H9 (cell line): Measurements from ENCODE around the gene NUDT16. TPM values are rescaled to one million over a fixed set of nuclear protein-coding genes. Genes with fewer than 3 reads are reported as not detected.

Source experiments
- DNase-seq: peaks from one replicate; pipeline ENCODE4 v3.0.0-alpha.2; 2017
- H2AFZ ChIP-seq: one replicate; pipeline ENCODE4 v1.6.1; 2013; ENCODE audit warnings: mild to moderate bottlenecking, low read length, control low read depth, moderate library complexity
- H2AK5ac ChIP-seq: 2 replicates; pipeline ENCODE4 v1.6.1; 2013; ENCODE audit warnings: low read length, control low read depth, mixed read lengths; ENCODE audit not compliant: insufficient read length
- H2BK120ac ChIP-seq: one replicate; pipeline ENCODE4 v1.6.1; 2013; ENCODE audit warnings: low read depth, mild to moderate bottlenecking, low read length, control low read depth, inconsistent platforms; ENCODE audit not compliant: poor library complexity, severe bottlenecking
- H2BK12ac ChIP-seq: 2 replicates; pipeline ENCODE4 v1.6.1; 2013; ENCODE audit warnings: low read length, control low read depth, mixed read lengths, low read depth; ENCODE audit not compliant: insufficient read length
- H2BK15ac ChIP-seq: 2 replicates; pipeline ENCODE4 v1.6.1; 2013; ENCODE audit warnings: low read depth, low read length, control low read depth
- H2BK20ac ChIP-seq: one replicate; pipeline ENCODE4 v1.6.1; 2013; ENCODE audit warnings: low read depth, mild to moderate bottlenecking, low read length, control low read depth, inconsistent platforms; ENCODE audit not compliant: poor library complexity, severe bottlenecking
- H2BK5ac ChIP-seq: 2 replicates; pipeline ENCODE4 v1.6.1; 2013; ENCODE audit warnings: low read length, control low read depth, mixed read lengths; ENCODE audit not compliant: insufficient read length
- H3K14ac ChIP-seq: 2 replicates; pipeline ENCODE4 v1.6.1; 2013; ENCODE audit warnings: low read length, control low read depth; ENCODE audit not compliant: insufficient read depth
- H3K18ac ChIP-seq: 2 replicates; pipeline ENCODE4 v1.6.1; 2013; ENCODE audit warnings: low read depth, mild to moderate bottlenecking, mixed read lengths, low read length, control low read depth; ENCODE audit not compliant: insufficient read length
- H3K23ac ChIP-seq: 2 replicates; pipeline ENCODE4 v1.6.1; 2013; ENCODE audit warnings: low read length, control low read depth, mixed read lengths, low read depth; ENCODE audit not compliant: insufficient read length
- H3K23me2 ChIP-seq: 2 replicates; pipeline ENCODE4 v1.6.1; 2013; ENCODE audit warnings: low read depth, mild to moderate bottlenecking, mixed read lengths, low read length, control low read depth; ENCODE audit not compliant: insufficient read length, poor library complexity, severe bottlenecking
- H3K27ac ChIP-seq: 2 replicates; pipeline ENCODE4 v1.5.1; 2013; ENCODE audit warnings: low read length, control low read depth, mixed read lengths, low read depth; ENCODE audit not compliant: insufficient read length
- H3K27me3 ChIP-seq: 2 replicates; pipeline ENCODE4 v1.6.1; 2013; ENCODE audit warnings: low read length, control low read depth, inconsistent platforms; ENCODE audit not compliant: insufficient read depth
- H3K4ac ChIP-seq: 2 replicates; pipeline ENCODE4 v1.6.1; 2013; ENCODE audit warnings: low read depth, mild to moderate bottlenecking, control low read depth, inconsistent platforms, low read length, moderate library complexity
- H3K4me1 ChIP-seq: 2 replicates; pipeline ENCODE4 v1.6.1; 2013; ENCODE audit warnings: low read length, control low read depth, inconsistent platforms; ENCODE audit not compliant: insufficient read depth
- H3K4me2 ChIP-seq: 2 replicates; pipeline ENCODE4 v1.6.1; 2013; ENCODE audit warnings: low read length, control low read depth, mixed read lengths; ENCODE audit not compliant: insufficient read length, insufficient read depth
- H3K56ac ChIP-seq: 2 replicates; pipeline ENCODE4 v1.6.1; 2013; ENCODE audit warnings: low read depth, mild to moderate bottlenecking, mixed read lengths, low read length, control low read depth; ENCODE audit not compliant: insufficient read length
- H3K79me1 ChIP-seq: 2 replicates; pipeline ENCODE4 v1.6.1; 2013; ENCODE audit warnings: low read depth, mild to moderate bottlenecking, moderate library complexity, low read length, control low read depth, inconsistent platforms; ENCODE audit not compliant: insufficient read depth, poor library complexity, severe bottlenecking
- H3K79me2 ChIP-seq: 2 replicates; pipeline ENCODE4 v1.6.1; 2013; ENCODE audit warnings: low read length, control low read depth, inconsistent platforms; ENCODE audit not compliant: insufficient read depth
- H3K9ac ChIP-seq: 2 replicates; pipeline ENCODE4 v1.6.1; 2013; ENCODE audit warnings: low read length, control low read depth, mixed read lengths; ENCODE audit not compliant: insufficient read length; ENCODE audit errors: extremely low read depth
- H3K9me3 ChIP-seq: one replicate; pipeline ENCODE4 v1.6.1; 2013; ENCODE audit warnings: low read depth, low read length, inconsistent platforms; ENCODE audit not compliant: control insufficient read depth
- H3T11ph ChIP-seq: one replicate; pipeline ENCODE4 v1.6.1; 2013; ENCODE audit warnings: mild to moderate bottlenecking, low read length, control low read depth, inconsistent platforms
- H4K20me1 ChIP-seq: one replicate; pipeline ENCODE4 v1.6.1; 2013; ENCODE audit not compliant: control insufficient read depth, insufficient read length, insufficient read depth
- H4K5ac ChIP-seq: 2 replicates; pipeline ENCODE4 v1.6.1; 2013; ENCODE audit warnings: low read depth, mild to moderate bottlenecking, mixed read lengths, low read length, control low read depth; ENCODE audit not compliant: insufficient read length
- H4K8ac ChIP-seq: replicated peaks from 2 replicates; pipeline ENCODE4 v1.6.1; 2013; ENCODE audit warnings: low read length, control low read depth, mixed read lengths, low read depth; ENCODE audit not compliant: insufficient read length
- H4K91ac ChIP-seq: 2 replicates; pipeline ENCODE4 v1.6.1; 2013; ENCODE audit warnings: low read depth, mild to moderate bottlenecking, moderate library complexity, mixed read lengths, low read length, control low read depth; ENCODE audit not compliant: insufficient read length
- H3K27ac Mint-ChIP-seq, 3 experiments: 2 replicates in 2 of 3; 3 replicates in 1 of 3; pipeline ENCODE4 v1.8.0; 2020 to 2021; ENCODE audit warnings: mixed read lengths in 3 of 3, mild to moderate bottlenecking in 1 of 3, moderate library complexity in 1 of 3
- H3K27me3 Mint-ChIP-seq: 2 replicates; pipeline ENCODE4 v1.8.0; 2021; ENCODE audit warnings: low read depth, mild to moderate bottlenecking, moderate library complexity, mixed read lengths
- H3K36me3 Mint-ChIP-seq, 3 experiments: 2 replicates in 2 of 3; 3 replicates in 1 of 3; pipeline ENCODE4 v1.8.0; 2020 to 2021; ENCODE audit warnings: low read depth in 3 of 3, mixed read lengths in 3 of 3; ENCODE audit not compliant: insufficient read depth in 1 of 3
- H3K4me1 Mint-ChIP-seq, 2 experiments: 2 replicates each; pipeline ENCODE4 v1.8.0; 2020; ENCODE audit warnings: mixed read lengths in 2 of 2
- H3K4me3 Mint-ChIP-seq, 2 experiments: 2 replicates in 1 of 2; 3 replicates in 1 of 2; pipeline ENCODE4 v1.8.0; 2020 to 2021; ENCODE audit warnings: mild to moderate bottlenecking in 2 of 2, mixed read lengths in 2 of 2, moderate library complexity in 1 of 2
- H3K9me3 Mint-ChIP-seq, 2 experiments: 2 replicates in 1 of 2; 3 replicates in 1 of 2; pipeline ENCODE4 v1.8.0; 2020; ENCODE audit warnings: mild to moderate bottlenecking in 2 of 2, mixed read lengths in 2 of 2, moderate library complexity in 1 of 2
- WGBS: extraction: QIAGEN DNeasy Blood & Tissue Kit; methylation state at CpG from one replicate; pipeline ENCODE4 v1.1.7; 2013; ENCODE audit warnings: missing lambda C conversion rate, low lambda C conversion rate, mixed read lengths; ENCODE audit not compliant: insufficient read length; ENCODE audit errors: extremely low coverage; 5-methylcytosine and 5-hydroxymethylcytosine counted together
- total RNA-seq: library from RNA; stranded (reverse); gene quantifications from 2 replicates; pipeline ENCODE4 v1.2.1, GENCODE V29; 2021
- TF ChIP-seq, protein P1 (sequence below): fragments of 200-600 bp; sonication (generic); conservative IDR thresholded peaks from 3 replicates; pipeline ENCODE4 v1.8.0; 2021; ENCODE audit warnings: antibody characterized with exemption, mild to moderate bottlenecking

The NUDT16 gene
- total RNA-seq, 1 experiment from 2014 or later = 18.2 TPM

- no peak overlapping the region for H3K4ac ChIP-seq
- no peak overlapping the region for H2AFZ ChIP-seq
- no peaks in the 10 kb centered on the region for H3K9me3 ChIP-seq
- Mint-ChIP-seq H3K36me3 (peaks cover 19 to 32% (median 23%) of the 10 kb centered on the region in 3 experiments), H3K4me1 (peaks cover 9 to 12% of the 10 kb centered on the region in 2 experiments), H3K27me3 (no peaks in the 10 kb centered on the region), H3K27ac (no peak overlapping the region), H3K4me3 (no peak overlapping the region), H3K9me3 (no peaks in the 10 kb centered on the region)
- no peak overlapping the region for H3K9ac ChIP-seq
- H2AK5ac ChIP-seq = no peak overlapping the region
- H4K5ac ChIP-seq = no peak overlapping the region
- no peaks in the 10 kb centered on the region for H3K23me2 ChIP-seq
- no peak overlapping the region for H4K8ac ChIP-seq
- H3T11ph ChIP-seq = no peak overlapping the region
- WGBS = no CpG with 5 or more reads among the region's 2 CpGs
- H2BK12ac ChIP-seq = no peak overlapping the region
- TF ChIP-seq, protein P1, sequence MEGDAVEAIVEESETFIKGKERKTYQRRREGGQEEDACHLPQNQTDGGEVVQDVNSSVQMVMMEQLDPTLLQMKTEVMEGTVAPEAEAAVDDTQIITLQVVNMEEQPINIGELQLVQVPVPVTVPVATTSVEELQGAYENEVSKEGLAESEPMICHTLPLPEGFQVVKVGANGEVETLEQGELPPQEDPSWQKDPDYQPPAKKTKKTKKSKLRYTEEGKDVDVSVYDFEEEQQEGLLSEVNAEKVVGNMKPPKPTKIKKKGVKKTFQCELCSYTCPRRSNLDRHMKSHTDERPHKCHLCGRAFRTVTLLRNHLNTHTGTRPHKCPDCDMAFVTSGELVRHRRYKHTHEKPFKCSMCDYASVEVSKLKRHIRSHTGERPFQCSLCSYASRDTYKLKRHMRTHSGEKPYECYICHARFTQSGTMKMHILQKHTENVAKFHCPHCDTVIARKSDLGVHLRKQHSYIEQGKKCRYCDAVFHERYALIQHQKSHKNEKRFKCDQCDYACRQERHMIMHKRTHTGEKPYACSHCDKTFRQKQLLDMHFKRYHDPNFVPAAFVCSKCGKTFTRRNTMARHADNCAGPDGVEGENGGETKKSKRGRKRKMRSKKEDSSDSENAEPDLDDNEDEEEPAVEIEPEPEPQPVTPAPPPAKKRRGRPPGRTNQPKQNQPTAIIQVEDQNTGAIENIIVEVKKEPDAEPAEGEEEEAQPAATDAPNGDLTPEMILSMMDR = no peak
- H4K91ac ChIP-seq = no peak overlapping the region
- no peaks in the 10 kb centered on the region for H3K4me1 ChIP-seq
- H3K18ac ChIP-seq = no peak overlapping the region
- no peaks in the 10 kb centered on the region for H3K27me3 ChIP-seq
- H3K4me2 ChIP-seq = no peak overlapping the region
- no peak overlapping the region for H2BK5ac ChIP-seq
- H2BK120ac ChIP-seq = no peak overlapping the region
- H3K23ac ChIP-seq = no peak overlapping the region
- H2BK20ac ChIP-seq = no peak overlapping the region
- no peak overlapping the region for H3K14ac ChIP-seq
- H3K79me1 ChIP-seq = no peaks in the 10 kb centered on the region
- no peaks in the 10 kb centered on the region for H4K20me1 ChIP-seq
- no peak overlapping the region for H3K27ac ChIP-seq
- H3K56ac ChIP-seq = no peak overlapping the region
- H2BK15ac ChIP-seq = no peak overlapping the region
- no peak for DNase-seq
- H3K79me2 ChIP-seq = no peaks in the 10 kb centered on the region
Measured at GRCh38 chr3:131388490-131388799, 6.9 kb downstream of the NUDT16 start.
